ENCODE measurements around the gene CA5B. TPM values are rescaled to one million over a fixed set of nuclear protein-coding genes. Genes with fewer than 3 reads are reported as not detected.
A peak's percentile ranks its signal among the peaks of the same experiment; 100 is the strongest.
"Not testable (repeated sequence)": the region's sequence is repeated elsewhere in the genome, so short reads cannot be mapped to it uniquely, and the experiment has no call there.

Gene CA5B
- polyA plus RNA-seq, 10 donors: 2.9 to 6.7 (median 5.2) TPM

DNA sequence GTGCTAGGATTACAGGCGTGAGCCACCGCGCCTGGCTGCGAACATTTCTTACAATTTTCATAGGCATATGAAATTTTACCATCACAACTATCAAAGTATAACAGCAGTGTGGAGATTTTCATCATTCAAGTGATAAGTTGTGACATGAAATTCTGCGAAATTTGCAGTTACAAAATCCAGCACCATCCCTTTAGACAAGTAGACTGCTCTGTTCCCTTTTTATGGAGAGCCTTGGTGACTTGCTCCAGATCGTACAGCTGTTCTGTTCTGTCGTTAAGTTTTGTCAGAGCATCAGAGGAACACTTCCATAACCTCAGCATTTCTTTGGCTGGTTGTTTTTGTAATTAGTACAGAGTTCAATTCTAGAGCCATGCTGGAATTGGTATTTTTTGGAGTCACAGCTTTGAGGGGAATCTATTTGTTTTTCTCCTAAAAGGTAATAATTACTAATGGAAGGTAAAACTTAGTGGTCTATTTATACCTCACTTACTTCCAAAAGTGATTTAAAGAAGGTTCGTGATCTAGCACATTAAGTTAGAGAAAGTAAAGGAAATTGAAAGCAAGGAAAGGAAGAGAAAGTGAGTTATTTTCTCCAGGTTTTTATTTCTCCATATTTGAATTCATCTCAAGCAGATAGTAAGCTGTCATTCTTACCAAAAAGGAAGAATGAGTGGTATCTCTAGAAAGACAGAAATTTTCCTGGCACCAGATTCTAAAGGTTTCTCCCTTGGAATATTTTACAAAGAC, 74.3 kb downstream of the CA5B start:
- DNase-seq: no peak

DNA sequence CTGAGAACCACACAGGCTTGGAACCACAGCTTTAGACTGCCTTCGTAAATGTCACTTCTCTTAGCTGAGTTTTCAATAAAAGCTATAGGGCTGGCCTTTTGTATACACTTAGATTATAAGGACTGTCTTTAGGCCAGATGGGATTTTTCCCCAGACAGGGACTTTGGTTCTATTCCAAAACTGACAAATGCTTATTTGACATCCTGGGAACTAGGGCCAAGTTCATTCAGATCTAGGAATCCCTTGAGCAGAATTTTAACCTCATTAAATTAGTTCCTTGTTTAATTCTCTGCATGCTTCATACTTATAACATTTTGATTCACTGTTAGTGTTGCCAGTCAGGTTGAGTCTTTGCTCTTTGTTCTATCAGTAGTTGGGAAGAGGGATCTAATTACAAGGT, 75.3 kb downstream of the CA5B start:
- DNase-seq: no peak

DNA sequence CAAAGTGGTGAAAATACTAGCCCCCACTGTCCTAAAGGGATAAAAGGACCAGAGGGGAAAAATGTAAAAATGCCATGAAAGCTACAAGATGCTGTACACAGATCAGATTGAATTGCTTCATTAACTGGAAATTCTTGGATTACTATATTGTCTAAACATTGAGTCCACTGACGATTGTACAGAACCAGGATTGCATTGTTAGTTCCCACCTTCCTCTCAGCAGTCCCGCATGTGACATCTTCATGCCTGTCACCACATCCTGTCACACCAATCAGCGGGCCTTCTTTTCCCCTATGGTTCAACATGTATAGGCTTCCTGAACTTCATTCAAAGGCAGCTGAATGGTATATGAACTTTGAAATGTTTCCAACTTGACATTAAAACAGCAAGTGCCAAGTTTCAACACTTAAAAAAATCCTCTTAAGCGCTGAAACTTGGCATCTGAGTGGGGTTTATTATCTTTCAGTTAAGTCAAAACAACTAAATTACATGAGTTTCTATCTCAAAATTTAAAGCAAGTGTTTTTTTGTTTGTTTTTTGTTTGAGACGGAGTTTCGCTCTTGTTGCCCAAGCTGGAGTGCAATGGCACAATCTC, 76.8 kb downstream of the CA5B start:
- no peak for DNase-seq

DNA sequence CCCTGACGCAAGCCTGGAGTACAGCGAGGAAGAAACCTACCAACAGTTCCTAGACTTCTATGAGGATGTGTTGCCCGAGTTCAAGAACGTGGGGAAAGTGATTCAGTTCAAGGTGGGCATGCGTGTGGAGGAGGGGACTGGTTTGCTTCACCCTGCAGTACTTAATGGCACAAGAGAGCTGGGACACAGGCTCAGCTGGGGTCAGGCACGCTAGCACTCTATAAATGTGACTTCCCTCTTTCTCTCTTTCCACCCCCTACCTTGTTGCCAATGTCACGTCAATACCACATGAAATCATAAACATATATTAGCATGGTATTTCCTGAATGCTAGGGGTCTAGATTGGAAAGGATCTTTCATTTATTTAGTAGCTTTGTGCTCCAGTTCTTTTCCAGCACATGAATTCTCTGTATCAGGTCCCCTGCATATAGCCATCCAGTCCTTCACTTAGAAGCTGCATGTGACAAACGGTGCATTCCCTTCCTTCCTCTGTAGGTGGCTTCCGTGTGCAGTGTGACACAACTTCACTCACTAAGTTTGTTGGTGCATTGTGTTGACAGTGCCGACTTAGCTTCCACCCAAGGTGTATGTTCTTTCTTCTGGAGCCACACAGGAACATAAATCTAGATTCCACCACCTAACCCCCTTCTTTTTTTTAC, 77.8 kb downstream of the CA5B start:
- peak; percentile 3 to 16 (median 7) for DNase-seq

DNA sequence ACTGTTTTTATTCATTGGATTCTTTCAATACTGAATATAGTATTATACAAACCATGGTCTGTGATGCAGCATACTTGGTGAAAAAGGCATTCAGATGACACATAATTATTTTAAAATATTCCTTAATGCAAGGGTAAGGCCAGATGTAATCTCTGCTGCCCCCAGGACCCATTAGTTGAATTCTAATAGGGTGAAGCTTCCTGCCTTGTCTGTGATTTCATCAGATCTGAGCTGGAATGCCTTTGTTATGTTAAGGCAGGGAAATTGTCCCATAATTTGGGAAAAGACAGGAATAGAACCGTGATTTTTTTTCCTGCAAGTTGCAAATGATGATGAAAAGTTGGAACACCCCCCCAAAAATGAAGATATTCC, 78.4 kb downstream of the CA5B start:
- DNase-seq: no peak

DNA sequence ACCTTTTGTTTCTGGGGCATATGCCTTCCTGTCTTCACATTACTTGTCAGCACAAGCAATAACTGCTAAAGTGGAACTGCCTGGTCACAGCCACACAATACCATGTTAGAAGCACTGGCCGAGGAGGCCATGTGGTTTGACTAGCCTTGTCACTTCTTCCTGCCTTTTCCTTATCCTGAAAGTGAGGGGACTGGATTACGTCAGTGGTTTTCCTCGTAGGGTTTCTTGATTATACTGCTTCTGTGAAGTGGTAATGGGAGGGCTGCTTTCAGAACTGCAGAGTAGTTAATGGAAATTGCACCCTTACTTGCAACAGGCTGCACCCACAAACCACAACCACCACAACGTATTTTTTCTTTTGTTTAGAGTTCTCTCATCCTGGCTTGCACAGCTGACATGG, 78.8 kb downstream of the CA5B start:
- no peak for DNase-seq

DNA sequence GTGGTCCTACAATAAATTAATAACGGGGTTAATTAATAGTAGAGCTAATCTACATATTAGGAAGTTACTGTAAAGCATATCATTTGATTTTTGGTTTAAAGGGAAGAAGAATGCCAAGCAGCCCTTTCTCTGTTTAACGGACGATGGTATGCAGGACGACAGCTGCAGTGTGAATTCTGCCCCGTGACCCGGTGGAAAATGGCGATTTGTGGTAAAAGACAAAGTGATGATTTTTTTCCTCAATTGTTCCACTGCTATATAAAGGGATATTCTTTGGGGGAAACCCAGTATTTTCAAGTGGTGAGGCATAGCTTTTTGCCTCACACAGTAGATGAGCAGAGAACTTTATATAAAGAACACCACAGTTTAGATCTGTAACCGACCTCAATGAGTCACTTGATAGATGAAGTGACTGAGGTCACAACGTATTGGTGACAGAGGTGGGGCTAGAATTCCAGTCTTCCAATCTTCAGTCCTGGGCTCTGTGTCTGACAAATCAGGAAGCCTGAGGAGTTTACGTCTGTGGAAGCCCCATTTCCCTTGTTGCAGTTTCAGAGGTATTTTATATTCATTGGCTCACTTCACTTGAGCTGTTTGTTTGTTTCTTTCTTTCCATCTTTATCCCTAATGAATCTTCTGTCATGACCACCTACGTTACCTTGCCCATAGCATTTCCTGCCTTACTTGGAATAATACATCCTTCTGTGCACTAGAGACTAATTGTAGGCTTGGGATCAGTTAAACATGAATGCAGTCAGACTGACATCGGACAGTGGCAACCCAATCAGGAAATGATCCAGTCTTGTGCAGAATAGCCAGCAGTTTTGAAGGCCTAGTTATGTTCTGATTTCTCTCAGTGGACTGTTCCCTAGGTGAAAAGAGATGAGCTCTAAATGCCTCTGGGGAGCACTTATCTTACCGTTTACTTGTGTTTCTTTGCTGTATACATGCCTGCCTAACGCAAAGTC, 82.3 kb downstream of the CA5B start:
- DNase-seq: no peak

DNA sequence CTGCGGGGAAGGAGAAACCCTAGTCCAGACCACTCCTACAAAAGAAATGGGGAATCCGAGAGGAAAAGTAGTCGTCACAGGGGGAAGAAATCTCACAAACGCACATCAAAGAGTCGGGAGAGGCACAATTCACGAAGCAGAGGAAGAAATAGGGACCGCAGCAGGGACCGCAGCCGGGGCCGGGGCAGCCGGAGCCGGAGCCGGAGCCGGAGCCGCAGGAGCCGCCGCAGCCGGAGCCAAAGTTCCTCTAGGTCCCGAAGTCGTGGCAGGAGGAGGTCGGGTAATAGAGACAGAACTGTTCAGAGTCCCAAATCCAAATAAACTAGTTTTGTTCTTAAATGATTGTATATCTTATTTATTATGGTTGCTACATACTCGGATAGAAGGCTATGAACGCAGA, 84.9 kb downstream of the CA5B start:
- no peak for DNase-seq

DNA sequence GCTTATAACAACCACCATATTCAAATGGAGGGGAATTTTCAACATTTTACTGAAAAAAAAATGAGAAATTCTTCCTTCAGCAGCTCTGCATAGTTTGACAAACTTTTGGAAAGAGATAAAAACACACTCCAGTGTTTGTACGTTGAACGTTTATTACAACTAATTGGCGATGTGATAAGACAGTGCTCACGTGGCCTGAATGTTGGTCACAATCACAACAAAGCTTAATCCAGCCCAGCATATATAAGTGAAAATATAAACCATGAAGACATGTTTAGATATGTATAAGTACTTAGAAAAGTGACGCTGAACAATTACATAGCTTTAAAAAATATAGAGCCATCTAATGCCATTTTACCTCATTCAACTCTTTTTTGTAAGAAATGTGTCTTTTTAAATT, 87.9 kb downstream of the CA5B start:
- no peak for DNase-seq

DNA sequence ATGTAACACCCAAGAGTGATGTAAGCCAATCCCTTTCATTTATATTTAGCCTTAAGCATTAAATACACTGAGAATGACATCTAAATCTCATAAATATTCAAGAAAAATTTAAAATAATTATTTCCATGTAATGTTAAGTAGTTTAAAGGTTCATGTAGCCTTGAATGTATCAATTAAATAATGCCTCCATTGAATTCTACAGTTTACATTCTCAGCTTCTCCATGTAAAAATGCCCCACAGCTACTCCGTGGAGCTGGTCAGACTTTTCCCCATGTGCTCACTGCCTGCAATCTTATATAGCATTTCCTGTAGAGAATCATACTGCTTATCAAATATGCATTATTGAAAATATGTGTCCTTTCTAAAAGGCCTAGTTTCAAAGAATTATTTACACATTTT, 91.1 kb downstream of the CA5B start:
- no peak for DNase-seq

DNA sequence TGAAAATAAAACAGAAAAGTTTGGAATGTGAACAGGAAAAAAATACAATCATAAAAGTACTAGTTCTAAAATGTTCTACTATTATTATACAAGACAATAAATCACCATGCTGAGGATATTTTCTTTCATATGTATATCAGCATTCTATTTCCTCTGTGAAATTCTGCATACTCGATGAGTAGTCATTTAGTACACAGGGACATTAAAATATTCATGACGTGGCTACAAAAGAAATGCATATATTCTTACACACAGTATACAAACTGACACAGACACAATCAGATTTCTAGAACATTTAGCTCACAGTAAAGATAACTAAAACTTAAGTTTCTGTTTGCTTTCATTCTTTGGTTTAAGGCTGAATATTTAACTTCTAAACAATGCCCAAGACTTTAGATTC, 93.3 kb downstream of the CA5B start:
- DNase-seq: not testable (repeated sequence)

DNA sequence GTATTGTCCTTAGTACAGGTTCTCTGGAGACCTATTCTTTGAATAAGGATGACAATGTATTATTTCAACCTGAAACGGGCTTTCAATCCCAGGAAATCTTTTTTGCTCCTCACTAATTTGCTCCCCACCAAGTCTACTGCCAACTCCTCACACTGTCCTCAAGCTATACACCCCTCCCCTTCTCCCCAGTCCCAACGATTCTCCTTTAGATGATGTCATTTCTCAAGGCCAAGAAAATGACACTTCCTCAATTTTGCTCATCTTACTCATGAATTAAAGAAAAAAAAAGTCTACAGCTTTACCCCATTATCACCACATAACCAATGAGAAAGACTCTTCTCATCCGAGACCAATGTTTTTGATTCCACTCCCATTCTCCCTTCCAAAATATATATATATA, 96.0 kb downstream of the CA5B start:
- DNase-seq: no peak

DNA sequence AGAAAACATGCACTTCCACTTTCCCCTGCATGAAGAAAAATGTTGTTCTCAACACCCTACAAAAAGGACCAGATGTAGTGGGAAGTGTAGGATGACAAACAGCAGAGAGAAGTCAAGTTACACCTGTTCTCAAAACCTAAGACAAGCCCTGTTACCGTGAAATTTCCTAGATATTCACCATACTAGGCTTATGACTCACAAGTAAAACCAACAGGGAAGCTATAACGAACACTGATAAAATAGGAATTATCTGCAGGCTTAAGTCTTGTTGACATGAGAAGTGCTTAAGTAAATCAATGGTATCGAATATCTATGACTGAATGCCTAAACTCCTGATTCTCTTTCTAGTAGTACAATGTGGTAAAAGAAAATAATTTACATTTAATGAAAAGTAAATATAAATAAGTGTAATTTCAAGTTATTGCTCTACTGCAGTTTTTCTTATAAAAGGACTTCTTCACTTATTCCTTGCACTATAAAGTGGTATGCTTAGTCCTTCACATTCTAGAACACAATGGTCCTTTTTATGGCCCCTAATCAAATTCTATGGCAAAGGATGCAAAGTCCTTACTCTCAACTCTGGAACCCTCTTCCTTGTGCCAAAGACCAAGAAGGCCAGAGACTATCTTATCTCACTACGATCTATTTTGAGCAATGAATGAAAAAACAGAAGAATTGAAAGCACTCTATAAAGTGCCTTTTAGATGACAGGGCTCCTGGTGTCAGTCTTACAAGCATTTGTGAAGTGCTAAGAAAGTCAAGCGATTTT, 96.9 kb downstream of the CA5B start:
- no peak for DNase-seq

Other genes with a start within 250 kb of the CA5B start
- 1 to 10 TPM; 2.5 to 4.5 (median 2.9) TPM for gene PIR, start 244.9 kb upstream of the CA5B start, polyA plus RNA-seq (ENCODE audit: insufficient read length in 10 of 10)
- 1 to 10 TPM; 1.2 to 3.2 (median 2.3) TPM for gene BMX, start 237.5 kb upstream of the CA5B start, polyA plus RNA-seq (ENCODE audit: insufficient read length in 10 of 10)
- gene ACE2, start 137.3 kb upstream of the CA5B start, polyA plus RNA-seq (ENCODE audit: insufficient read length in 10 of 10): under 1 TPM in 3 of 10 donors, not detected in 7; 0.05 to 0.10 (median 0.09) TPM
- gene CLTRN, start 73.5 kb upstream of the CA5B start, polyA plus RNA-seq (ENCODE audit: insufficient read length in 10 of 10): under 1 TPM; 0.15 to 0.74 (median 0.49) TPM
- gene ZRSR2, start 52.2 kb downstream of the CA5B start, polyA plus RNA-seq (ENCODE audit: insufficient read length in 10 of 10): 10 to 100 TPM in 9 of 10 donors, 1 to 10 TPM in 1; 9.6 to 16.4 (median 11.8) TPM
- gene AP1S2, start 116.5 kb downstream of the CA5B start, polyA plus RNA-seq (ENCODE audit: insufficient read length in 10 of 10): 10 to 100 TPM; 37.4 to 55.3 (median 47.9) TPM